Osteoblast (primary cell): ENCODE results near the gene MPPED1. TPM values are rescaled to one million over a fixed set of nuclear protein-coding genes. Genes with fewer than 3 reads are reported as not detected.

Experiments used
- DNase-seq: peaks from one replicate; pipeline ENCODE4 v3.0.0; 2011; ENCODE audit warnings: low spot score, mixed read lengths; ENCODE audit not compliant: insufficient read length; ENCODE audit errors: missing footprints
- H2AFZ ChIP-seq: 2 replicates; pipeline ENCODE4 v1.6.0; 2011; ENCODE audit warnings: mild to moderate bottlenecking, low read length
- H3K27ac ChIP-seq: 2 replicates; pipeline ENCODE4 v1.5.1; 2011; ENCODE audit warnings: mild to moderate bottlenecking, low read depth, low read length, moderate library complexity
- H3K27me3 ChIP-seq: 2 replicates; pipeline ENCODE4 v1.6.0; 2012; ENCODE audit warnings: mild to moderate bottlenecking, control low read depth, inconsistent platforms, low read length, moderate library complexity; ENCODE audit not compliant: insufficient read depth
- H3K36me3 ChIP-seq: 2 replicates; pipeline ENCODE4 v1.5.1; 2011; ENCODE audit warnings: mild to moderate bottlenecking, low read length, control low read depth, moderate library complexity; ENCODE audit not compliant: insufficient read depth
- H3K4me1 ChIP-seq: 2 replicates; pipeline ENCODE4 v1.5.1; 2011; ENCODE audit warnings: mild to moderate bottlenecking, low read length, control low read depth, moderate library complexity; ENCODE audit not compliant: insufficient read depth
- H3K4me2 ChIP-seq: 2 replicates; pipeline ENCODE4 v1.6.0; 2011; ENCODE audit warnings: mild to moderate bottlenecking, low read length; ENCODE audit not compliant: insufficient read depth
- H3K4me3 ChIP-seq: fragments of 200-600 bp; sonication (generic); 3 replicates; pipeline ENCODE4 v1.5.1; 2012; ENCODE audit warnings: mild to moderate bottlenecking, low read length, inconsistent platforms; ENCODE audit not compliant: insufficient read depth
- H3K79me2 ChIP-seq: 2 replicates; pipeline ENCODE4 v1.6.0; 2012; ENCODE audit warnings: mild to moderate bottlenecking, low read length, control low read depth, inconsistent platforms; ENCODE audit not compliant: insufficient read depth
- H3K9me3 ChIP-seq: 2 replicates; pipeline ENCODE4 v1.5.1; 2011; ENCODE audit warnings: low read depth, low read length, control low read depth
- H4K20me1 ChIP-seq: 2 replicates; pipeline ENCODE4 v1.6.0; 2012; ENCODE audit warnings: mild to moderate bottlenecking, low read length, control low read depth; ENCODE audit not compliant: insufficient read depth
- CTCF ChIP-seq: IDR thresholded peaks from 2 replicates; pipeline ENCODE4 v1.5.1; 2011; ENCODE audit warnings: mild to moderate bottlenecking, low read depth, low read length, moderate library complexity; ENCODE audit errors: extremely low read depth
- total RNA-seq: library from RNA; depleted of rRNA; stranded (reverse); fragments of >200 nt; gene quantifications from 2 replicates; pipeline ENCODE4 v1.2.3, GENCODE V29; 2012

Gene MPPED1
- total RNA-seq, 1 donor, result not detected

DNA sequence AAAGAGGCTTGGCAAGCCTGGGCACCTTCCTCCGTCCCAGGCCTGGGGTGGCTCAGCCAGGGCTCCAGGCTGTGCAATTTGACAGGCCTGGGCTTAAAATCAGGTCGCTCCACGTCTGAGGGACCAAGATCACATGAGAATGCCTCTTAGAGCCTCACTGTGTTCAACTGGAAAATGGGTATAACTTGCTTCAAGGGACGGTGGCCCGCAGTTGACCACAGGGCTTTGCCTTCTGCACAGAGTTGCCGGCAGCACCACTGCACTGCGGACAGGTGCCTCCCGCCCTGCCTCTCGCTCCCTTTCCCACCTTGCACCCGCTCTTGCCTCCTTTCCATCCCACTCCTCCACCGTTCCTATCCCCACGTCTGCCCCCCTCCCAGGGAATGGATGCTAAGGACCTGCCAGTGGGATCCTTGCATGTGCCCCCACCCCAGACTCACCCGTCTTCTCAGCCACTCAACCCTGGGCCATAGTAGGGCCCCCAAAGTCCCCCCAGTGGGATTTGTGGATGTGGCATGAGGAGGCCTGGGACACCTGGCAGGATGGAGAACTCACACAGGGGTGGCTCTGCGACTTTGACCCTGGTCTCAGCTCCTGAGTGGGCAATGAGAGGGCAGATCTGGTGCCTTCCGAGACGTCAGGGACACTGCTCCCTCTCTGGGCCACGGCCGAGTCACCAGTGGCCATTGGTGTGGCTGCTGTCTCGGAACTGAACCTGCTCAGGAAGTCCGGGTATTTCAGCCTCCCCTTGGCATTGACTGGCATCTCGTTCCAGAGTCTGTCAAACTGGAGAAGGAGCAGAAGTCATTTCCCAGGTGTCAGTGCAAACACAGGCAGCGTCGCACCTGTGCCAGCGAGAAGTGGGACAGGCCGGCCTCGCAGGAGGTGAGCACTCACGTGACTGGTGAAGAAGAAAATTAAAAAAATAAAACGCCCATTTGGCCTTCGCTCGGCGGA lies 128.0 kb downstream of the MPPED1 start:
- Histone ChIP-seq H3K27me3 (no peaks in the 10 kb centered on the region), H2AFZ (no peak overlapping the region), H3K27ac (no peak overlapping the region), H3K36me3 (no peaks in the 10 kb centered on the region), H3K9me3 (no peaks in the 10 kb centered on the region), H3K4me2 (no peak overlapping the region), H4K20me1 (no peaks in the 10 kb centered on the region), H3K79me2 (no peaks in the 10 kb centered on the region), H3K4me1 (no peaks in the 10 kb centered on the region), H3K4me3 (no peak overlapping the region)
- no peak for TF ChIP-seq CTCF
- no peak for DNase-seq

DNA sequence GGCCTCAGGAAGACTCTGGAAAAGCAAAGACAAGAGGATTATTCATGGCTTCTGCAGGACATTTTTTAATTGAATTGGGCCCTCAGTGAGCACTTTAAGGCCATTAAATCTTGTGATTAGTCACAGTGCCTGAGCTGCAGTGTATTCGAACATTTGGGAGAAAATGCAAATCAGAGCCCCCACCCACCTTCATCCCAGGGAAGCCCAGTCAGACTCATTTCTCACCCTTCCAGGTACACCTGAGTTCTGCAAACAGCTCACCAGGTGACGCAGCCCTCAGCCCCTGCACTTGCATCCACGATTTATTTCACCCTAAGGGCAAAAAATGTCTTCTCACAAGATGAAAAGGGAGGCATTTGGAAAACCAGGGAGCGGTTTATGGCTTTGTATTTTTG lies 128.7 kb downstream of the MPPED1 start:
- DNase-seq, result no peak
- Histone ChIP-seq H3K9me3 (no peaks in the 10 kb centered on the region), H3K4me3 (no peak overlapping the region), H2AFZ (no peak overlapping the region), H3K4me1 (no peaks in the 10 kb centered on the region), H3K36me3 (no peaks in the 10 kb centered on the region), H3K27me3 (no peaks in the 10 kb centered on the region), H3K79me2 (no peaks in the 10 kb centered on the region), H3K4me2 (no peak overlapping the region), H4K20me1 (no peaks in the 10 kb centered on the region), H3K27ac (no peak overlapping the region)
- no peak for TF ChIP-seq CTCF

DNA sequence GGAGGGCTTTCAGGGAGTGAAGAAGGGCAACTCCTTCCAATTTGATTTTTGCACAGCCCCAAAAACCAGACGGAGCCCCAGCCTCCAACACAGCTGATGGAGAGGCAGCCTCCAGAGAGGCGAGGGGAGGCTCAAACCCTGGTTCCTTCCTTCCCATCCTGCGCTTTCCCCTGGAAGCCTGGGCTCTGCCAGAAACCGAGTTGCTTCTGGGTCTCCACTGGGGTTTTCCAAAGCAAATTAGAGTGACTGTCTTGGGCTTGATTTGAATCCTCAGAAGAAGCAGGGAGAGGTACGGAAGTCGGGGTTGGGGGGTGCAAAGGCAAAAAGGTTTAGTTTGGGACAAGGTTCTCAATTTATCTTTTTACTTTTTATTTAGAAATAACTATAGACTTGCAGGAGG lies 129.2 kb downstream of the MPPED1 start:
- no peaks in the 10 kb centered on the region for H4K20me1 ChIP-seq
- H3K4me1 ChIP-seq, result no peaks in the 10 kb centered on the region
- no peak overlapping the region for H3K4me3 ChIP-seq
- H3K79me2 ChIP-seq, result no peaks in the 10 kb centered on the region
- no peaks in the 10 kb centered on the region for H3K36me3 ChIP-seq
- no peaks in the 10 kb centered on the region for H3K9me3 ChIP-seq
- H3K27me3 ChIP-seq, result no peaks in the 10 kb centered on the region
- TF ChIP-seq CTCF, result no peak
- no peak overlapping the region for H3K4me2 ChIP-seq
- no peak for DNase-seq
- no peak overlapping the region for H3K27ac ChIP-seq
- no peak overlapping the region for H2AFZ ChIP-seq

DNA sequence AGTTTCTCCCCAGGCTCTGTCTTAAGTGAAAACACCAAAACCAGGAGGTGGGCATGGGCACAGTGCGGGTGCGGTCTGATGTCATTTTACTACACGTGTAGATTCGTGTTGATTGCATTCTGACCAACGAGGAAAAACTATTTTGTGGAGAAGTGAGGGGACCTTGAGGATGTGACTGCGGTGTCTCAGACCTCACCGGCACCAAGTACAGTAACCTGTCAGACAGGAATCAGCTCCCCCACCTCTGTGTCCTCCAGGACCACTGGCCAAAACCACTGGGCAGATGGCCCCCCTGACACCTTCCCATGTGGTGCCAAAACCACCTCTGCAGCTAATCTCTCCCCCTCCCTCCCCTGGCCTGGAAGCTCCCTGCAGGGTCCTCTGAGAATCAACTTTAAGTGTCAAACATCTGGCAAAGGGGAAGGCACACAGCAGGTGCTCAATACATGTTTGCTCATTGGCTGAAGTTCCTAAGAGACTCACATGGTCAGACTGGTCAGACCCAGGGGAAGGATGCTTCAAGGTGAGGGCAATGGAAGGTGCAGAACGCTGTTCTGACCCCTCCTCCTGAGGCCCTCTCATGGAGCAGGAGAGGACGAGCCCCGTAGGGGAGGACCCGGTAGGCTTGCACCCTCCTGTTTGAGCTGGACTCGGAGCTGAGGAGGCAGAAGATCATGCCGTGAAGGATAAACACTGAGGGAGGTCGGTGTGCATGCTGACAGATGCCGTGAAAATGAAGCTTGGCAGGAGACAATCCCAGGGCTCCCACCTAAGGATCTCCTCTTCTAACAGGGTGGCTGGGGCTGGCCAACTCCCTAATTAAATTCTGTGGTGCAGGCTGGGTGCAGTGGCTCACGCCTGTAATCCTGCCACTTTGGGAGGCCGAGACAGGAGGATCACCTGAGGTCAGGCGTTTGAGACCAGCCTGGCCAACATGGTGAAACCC lies 129.9 kb downstream of the MPPED1 start:
- Histone ChIP-seq H3K4me2 (no peak overlapping the region), H3K9me3 (no peaks in the 10 kb centered on the region), H3K27me3 (no peaks in the 10 kb centered on the region), H3K27ac (no peak overlapping the region), H4K20me1 (no peaks in the 10 kb centered on the region), H2AFZ (no peak overlapping the region), H3K4me3 (no peak overlapping the region), H3K36me3 (no peaks in the 10 kb centered on the region), H3K79me2 (no peaks in the 10 kb centered on the region), H3K4me1 (no peaks in the 10 kb centered on the region)
- TF ChIP-seq CTCF, result no peak
- DNase-seq, result no peak
